ENCODE measurements around the gene HS3ST3B1. TPM values are rescaled to one million over a fixed set of nuclear protein-coding genes. Genes with fewer than 3 reads are reported as not detected.

HS3ST3B1 gene
- total RNA-seq, 1 experiment from 2014 or later: 22.3 TPM

GRCh38 chr17:14332331-14332730 lies 31.4 kb downstream of the HS3ST3B1 start (continued):
- no peak for TF ChIP-seq SMAD4 (CRISPR knock-in tag; IDR thresholded peaks at IDR 0.05)
- no peak for TF ChIP-seq ESRRA (CRISPR knock-in tag; IDR thresholded peaks at IDR 0.05; ENCODE audit: borderline replicate concordance)
- TF ChIP-seq FOXJ3 (CRISPR knock-in tag; IDR thresholded peaks at IDR 0.05; ENCODE audit: borderline replicate concordance): no peak
- TF ChIP-seq JUN (CRISPR knock-in tag; IDR thresholded peaks at IDR 0.05): no peak
- TF ChIP-seq FOXP1 (CRISPR knock-in tag; IDR thresholded peaks at IDR 0.05; ENCODE audit: borderline replicate concordance): no peak
- no peak for TF ChIP-seq NR1H2 (CRISPR knock-in tag; IDR thresholded peaks at IDR 0.05)
- no peak for TF ChIP-seq AFF4 (CRISPR knock-in tag; IDR thresholded peaks at IDR 0.05; ENCODE audit: borderline replicate concordance)
- TF ChIP-seq SOX15 (CRISPR knock-in tag; IDR thresholded peaks at IDR 0.05): no peak
- no peak for TF ChIP-seq TEAD4 (CRISPR knock-in tag; IDR thresholded peaks at IDR 0.05)
- TF ChIP-seq MYBL2 (CRISPR knock-in tag; IDR thresholded peaks at IDR 0.05): no peak
- TF ChIP-seq ZNF317 (CRISPR knock-in tag; IDR thresholded peaks at IDR 0.05; ENCODE audit: borderline replicate concordance, low read depth): no peak
- no peak for TF ChIP-seq USF2 (CRISPR knock-in tag; IDR thresholded peaks at IDR 0.05)
- no peak for TF ChIP-seq ZMAT4 (CRISPR knock-in tag; IDR thresholded peaks at IDR 0.05)

- H3K36me3 Mint-ChIP-seq: no peaks in the 10 kb centered on the region
- TF ChIP-seq ZNF532 (CRISPR knock-in tag; IDR thresholded peaks at IDR 0.05; ENCODE audit: borderline replicate concordance) (no peak), GTF2I (CRISPR knock-in tag; conservative IDR thresholded peaks at IDR 0.05) (no peak), ZNF263 (CRISPR knock-in tag; IDR thresholded peaks at IDR 0.05; ENCODE audit: low read depth) (no peak), GRHL2 (CRISPR knock-in tag; IDR thresholded peaks at IDR 0.05; ENCODE audit: insufficient replicate concordance, severe bottlenecking) (no peak), TCF7 (CRISPR knock-in tag; IDR thresholded peaks at IDR 0.05; ENCODE audit: low read depth) (no peak), USF2 (CRISPR knock-in tag; IDR thresholded peaks at IDR 0.05) (no peak), STAT6 (CRISPR knock-in tag; conservative IDR thresholded peaks at IDR 0.05; ENCODE audit: low read depth) (no peak), MXD4 (CRISPR knock-in tag; IDR thresholded peaks at IDR 0.05; ENCODE audit: borderline replicate concordance) (no peak)
- ChIA-PET CTCF (interaction anchor here (1.7 kb wide), 1 partner anchor 24 kb away, joined by 4 read pairs; no protein-coding TSS in a partner anchor), POLR2A (no interaction called here)
- ATAC-seq (no peak), DNase-seq (ENCODE audit: low spot score) (no peak)
- H3K4me3 Mint-ChIP-seq: no peak overlapping the region
- H3K9me3 Mint-ChIP-seq: no peaks in the 10 kb centered on the region
- peaks cover 88% of the 10 kb centered on the region for H3K4me1 Mint-ChIP-seq
- peaks cover 7% of the 10 kb centered on the region for H3K27me3 Mint-ChIP-seq (ENCODE audit: low read depth)
- no peak overlapping the region for H3K27ac Mint-ChIP-seq
Observed at GRCh38 chr17:14333506-14333905, 32.6 kb downstream of the HS3ST3B1 start.

Data from WTC11 (cell line).